Ascending aorta (tissue), 2 donors: ENCODE measurements around the gene CELSR3. TPM values are rescaled to one million over a fixed set of nuclear protein-coding genes. Genes with fewer than 3 reads are reported as not detected.

Experiments
- DNase-seq, 2 donors: peaks; one replicate each; pipeline ENCODE4 v3.0.0-alpha.2; 2019; ENCODE audit warnings: low spot score in 2 of 2
- H3K27ac ChIP-seq, 2 donors: fragments of 200-600 bp; sonication (generic); one replicate each; pipeline ENCODE4 v1.5.1; 2016 to 2017; ENCODE audit warnings: mild to moderate bottlenecking in 1 of 2
- H3K27me3 ChIP-seq: fragments of 200-600 bp; sonication (generic); one replicate; pipeline ENCODE4 v1.5.1; 2017
- H3K36me3 ChIP-seq, 2 donors: fragments of 200-600 bp; sonication (generic); one replicate each; pipeline ENCODE4 v1.5.1; 2016
- H3K4me1 ChIP-seq, 2 donors: fragments of 200-600 bp; sonication (generic); one replicate each; pipeline ENCODE4 v1.5.1; 2016 to 2017; ENCODE audit warnings: mild to moderate bottlenecking in 1 of 2
- H3K4me3 ChIP-seq, 2 donors: fragments of 200-600 bp; sonication (generic); one replicate each; pipeline ENCODE4 v1.5.1; 2016 to 2017; ENCODE audit warnings: mild to moderate bottlenecking in 1 of 2
- H3K9me3 ChIP-seq, 2 donors: fragments of 200-600 bp; sonication (generic); one replicate each; pipeline ENCODE4 v1.5.1; 2016
- CTCF ChIP-seq, 3 experiments: fragments of 200-600 bp in 2 of 3; fragments of 450-650 bp in 1 of 3; sonication (generic) in 2 of 3; IDR thresholded peaks; one replicate each; pipeline ENCODE4 v1.5.1; 2016 to 2019; ENCODE audit warnings: antibody characterized with exemption in 3 of 3, mild to moderate bottlenecking in 1 of 3, moderate library complexity in 1 of 3
- intact Hi-C: fragments of 100-400 bp; cut with DNase I; formaldehyde crosslinking; loops from one replicate; pipeline ENCODE4 v1.15.1; 2023
- total RNA-seq: library from RNA; depleted of rRNA; stranded (reverse); fragments of >200 nt; gene quantifications from one replicate; pipeline ENCODE4 v1.1.0, GENCODE V29; 2016

Gene CELSR3
- total RNA-seq, 1 donor from 2014 or later: 2.6 TPM

GRCh38 chr3:48625600-48625999 lies 37.1 kb downstream of the CELSR3 start:
- no peak for TF ChIP-seq CTCF (IDR thresholded peaks at IDR 0.05)
- H3K4me3 ChIP-seq: no peak overlapping the region
- no peak overlapping the region for H3K27ac ChIP-seq
- H3K27me3 ChIP-seq: no peaks in the 10 kb centered on the region
- peaks cover 1 to 4% of the 10 kb centered on the region in 2 donors for H3K4me1 ChIP-seq
- no peak for DNase-seq
- intact Hi-C loops: no loop called here
- peaks cover 59 to 75% of the 10 kb centered on the region in 2 donors for H3K36me3 ChIP-seq
- H3K9me3 ChIP-seq: no peaks in the 10 kb centered on the region

GRCh38 chr3:48624767-48625166 lies 37.9 kb downstream of the CELSR3 start:
- H3K36me3 ChIP-seq: peaks cover 51 to 67% of the 10 kb centered on the region in 2 donors
- intact Hi-C loops: no loop called here
- no peak for DNase-seq
- H3K9me3 ChIP-seq: no peaks in the 10 kb centered on the region
- no peaks in the 10 kb centered on the region for H3K27me3 ChIP-seq
- peaks cover 10 to 12% of the 10 kb centered on the region in 2 donors for H3K4me1 ChIP-seq
- no peak overlapping the region for H3K4me3 ChIP-seq
- TF ChIP-seq CTCF (IDR thresholded peaks at IDR 0.05): no peak
- no peak overlapping the region for H3K27ac ChIP-seq

- Histone ChIP-seq H3K27me3 (no peaks in the 10 kb centered on the region), H3K9me3 (no peaks in the 10 kb centered on the region), H3K36me3 (peaks cover 43 to 59% of the 10 kb centered on the region in 2 donors), H3K27ac (no peak overlapping the region), H3K4me3 (no peak overlapping the region), H3K4me1 (peaks cover 14 to 20% of the 10 kb centered on the region in 2 donors)
- no peak for DNase-seq
- intact Hi-C loops: no loop called here
- no peak for TF ChIP-seq CTCF (IDR thresholded peaks at IDR 0.05)
Measured at GRCh38 chr3:48623851-48624547, 38.7 kb downstream of the CELSR3 start.

DNA sequence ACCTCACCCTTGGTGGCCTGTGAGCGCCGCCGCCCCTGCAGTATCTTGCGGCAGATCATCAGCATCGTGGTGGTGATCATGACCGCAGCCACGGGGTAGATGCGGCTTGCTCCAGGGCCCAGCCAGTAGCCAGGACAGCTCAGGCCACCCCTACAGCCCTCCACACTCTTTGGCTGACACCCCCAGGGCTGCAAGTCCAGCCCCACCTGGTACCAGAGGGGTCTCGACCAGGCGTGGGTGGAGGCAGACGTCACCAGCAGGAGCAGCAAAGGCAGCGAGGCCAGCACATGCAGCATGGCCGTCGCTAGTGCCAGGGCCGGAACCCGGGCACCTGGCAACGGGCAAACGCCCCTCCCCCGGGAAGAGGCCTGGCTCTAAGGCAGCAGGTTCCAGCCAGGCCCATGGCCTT lies 41.2 kb downstream of the CELSR3 start, which contains the start of gene TMEM89:
Gene TMEM89 (minus strand): TSS at position 309 of the 409 bp plus-strand sequence. CDS start 13 bp downstream, at position 296.
- Histone ChIP-seq H3K27me3 (no peaks in the 10 kb centered on the region), H3K36me3 (peaks cover 19 to 34% of the 10 kb centered on the region in 2 donors), H3K9me3 (peaks cover 12 to 17% of the 10 kb centered on the region in 2 donors), H3K4me1 (peaks cover 14 to 25% of the 10 kb centered on the region in 2 donors), H3K4me3 (no peak within 1 kb of the TSS), H3K27ac (peak within 1 kb of the TSS; percentile 84 to 87)
- no peak for TF ChIP-seq CTCF (IDR thresholded peaks at IDR 0.05)
- no peak for DNase-seq
- intact Hi-C loops: no loop called here

GRCh38 chr3:48619541-48620524 lies 42.9 kb downstream of the CELSR3 start:
- Histone ChIP-seq H3K36me3 (peaks cover 6 to 17% of the 10 kb centered on the region in 2 donors), H3K27me3 (no peaks in the 10 kb centered on the region), H3K27ac (peak overlapping the region; percentile 84 to 87), H3K9me3 (peaks cover 12 to 21% of the 10 kb centered on the region in 2 donors), H3K4me1 (peaks cover 14 to 25% of the 10 kb centered on the region in 2 donors), H3K4me3 (no peak overlapping the region)
- no peak for TF ChIP-seq CTCF (IDR thresholded peaks at IDR 0.05)
- no peak for DNase-seq
- intact Hi-C loops: no loop called here
